ENCODE results near the gene TEX30.

The TEX30 gene
- total RNA-seq = 5.6 to 28.9 (median 10.4) reads per million in 9 experiments

GRCh38 chr13:102773441-102774213, at the start of gene TEX30:
TEX30 (minus strand) TSS chr13:102773786; CDS start chr13:102770026, 3,760 bp downstream.
- H3K36me3 Mint-ChIP-seq (ENCODE audit: insufficient read depth) = peaks cover 27% of the 10 kb centered on the region
- ATAC-seq (replicated peaks) (peak; percentile 93), DNase-seq (peak; percentile 84 to 91 (median 84))
- no peaks in the 10 kb centered on the region for H3K27me3 Mint-ChIP-seq
- peak within 1 kb of the TSS; percentile 83 to 92 for H3K4me3 Mint-ChIP-seq
- H3K27ac Mint-ChIP-seq = peak within 1 kb of the TSS; percentile 89 to 91
- no peaks in the 10 kb centered on the region for H3K9me3 Mint-ChIP-seq
- peaks cover 18 to 19% of the 10 kb centered on the region in 2 donors for H3K4me1 Mint-ChIP-seq (ENCODE audit: low read depth in 2 of 2)

- Mint-ChIP-seq H3K4me1 (ENCODE audit: low read depth in 2 of 2) (peaks cover 4 to 6% of the 10 kb centered on the region in 2 donors), H3K9me3 (no peaks in the 10 kb centered on the region), H3K36me3 (ENCODE audit: insufficient read depth) (peaks cover 17% of the 10 kb centered on the region), H3K27ac (no peak overlapping the region), H3K4me3 (no peak overlapping the region), H3K27me3 (no peaks in the 10 kb centered on the region)
- DNase-seq = no peak
- ATAC-seq (replicated peaks) = no peak
Observed at GRCh38 chr13:102817907-102818306, 44.3 kb upstream of the TEX30 start.

- Mint-ChIP-seq H3K4me1 (ENCODE audit: low read depth in 2 of 2) (peaks cover 4 to 10% of the 10 kb centered on the region in 2 donors), H3K9me3 (no peaks in the 10 kb centered on the region), H3K27me3 (no peaks in the 10 kb centered on the region), H3K4me3 (no peak overlapping the region), H3K36me3 (ENCODE audit: insufficient read depth) (peaks cover 17% of the 10 kb centered on the region), H3K27ac (no peak overlapping the region)
- ATAC-seq (replicated peaks) = no peak
- no peak for DNase-seq
Observed at GRCh38 chr13:102817241-102817640, 43.7 kb upstream of the TEX30 start.

GRCh38 chr13:102816708-102817107, 43.1 kb upstream of the TEX30 start:
- DNase-seq = no peak
- H3K4me3 Mint-ChIP-seq = no peak overlapping the region
- ATAC-seq (replicated peaks) = no peak
- H3K27ac Mint-ChIP-seq = no peak overlapping the region
- H3K27me3 Mint-ChIP-seq = no peaks in the 10 kb centered on the region
- peaks cover 0 to 2% of the 10 kb centered on the region in 2 donors for H3K9me3 Mint-ChIP-seq
- peaks cover 17% of the 10 kb centered on the region for H3K36me3 Mint-ChIP-seq (ENCODE audit: insufficient read depth)
- H3K4me1 Mint-ChIP-seq (ENCODE audit: low read depth in 2 of 2) = peaks cover 4 to 14% of the 10 kb centered on the region in 2 donors

- Mint-ChIP-seq H3K4me1 (ENCODE audit: low read depth in 2 of 2) (peaks cover 4 to 14% of the 10 kb centered on the region in 2 donors), H3K27ac (no peak overlapping the region), H3K4me3 (no peak overlapping the region), H3K9me3 (peaks cover 0 to 2% of the 10 kb centered on the region in 2 donors), H3K27me3 (no peaks in the 10 kb centered on the region), H3K36me3 (ENCODE audit: insufficient read depth) (peaks cover 24% of the 10 kb centered on the region)
- no peak for DNase-seq
- ATAC-seq (replicated peaks) = no peak
Observed at GRCh38 chr13:102815788-102816187, 42.2 kb upstream of the TEX30 start.

GRCh38 chr13:102814793-102815192, 41.2 kb upstream of the TEX30 start:
- ATAC-seq (replicated peaks) (no peak), DNase-seq (no peak)
- H3K4me3 Mint-ChIP-seq = no peak overlapping the region
- H3K9me3 Mint-ChIP-seq = peaks cover 0 to 2% of the 10 kb centered on the region in 2 donors
- H3K27me3 Mint-ChIP-seq = no peaks in the 10 kb centered on the region
- H3K36me3 Mint-ChIP-seq (ENCODE audit: insufficient read depth) = peaks cover 18% of the 10 kb centered on the region
- H3K4me1 Mint-ChIP-seq (ENCODE audit: low read depth in 2 of 2) = peaks cover 6 to 14% of the 10 kb centered on the region in 2 donors
- no peak overlapping the region for H3K27ac Mint-ChIP-seq

- DNase-seq (no peak), ATAC-seq (replicated peaks) (no peak)
- peaks cover 18% of the 10 kb centered on the region for H3K36me3 Mint-ChIP-seq (ENCODE audit: insufficient read depth)
- H3K9me3 Mint-ChIP-seq = peaks cover 0 to 2% of the 10 kb centered on the region in 2 donors
- H3K4me3 Mint-ChIP-seq = no peak overlapping the region
- H3K4me1 Mint-ChIP-seq (ENCODE audit: low read depth in 2 of 2) = peaks cover 6 to 14% of the 10 kb centered on the region in 2 donors
- H3K27ac Mint-ChIP-seq = no peak overlapping the region
- no peaks in the 10 kb centered on the region for H3K27me3 Mint-ChIP-seq
Observed at GRCh38 chr13:102814025-102814607, 40.5 kb upstream of the TEX30 start.

- Mint-ChIP-seq H3K36me3 (ENCODE audit: insufficient read depth) (peaks cover 19% of the 10 kb centered on the region), H3K4me1 (ENCODE audit: low read depth in 2 of 2) (peaks cover 6 to 20% of the 10 kb centered on the region in 2 donors), H3K27me3 (no peaks in the 10 kb centered on the region), H3K27ac (no peak overlapping the region), H3K9me3 (peaks cover 0 to 2% of the 10 kb centered on the region in 2 donors), H3K4me3 (no peak overlapping the region)
- no peak for ATAC-seq (replicated peaks)
- DNase-seq = no peak
Observed at GRCh38 chr13:102812611-102813287, 39.2 kb upstream of the TEX30 start.

GRCh38 chr13:102807699-102808098, 34.1 kb upstream of the TEX30 start:
- ATAC-seq (replicated peaks) (no peak), DNase-seq (no peak)
- Mint-ChIP-seq H3K36me3 (ENCODE audit: insufficient read depth) (peaks cover 15% of the 10 kb centered on the region), H3K4me1 (ENCODE audit: low read depth in 2 of 2) (peaks cover 8 to 17% of the 10 kb centered on the region in 2 donors), H3K27ac (no peak overlapping the region), H3K9me3 (peaks cover 0 to 2% of the 10 kb centered on the region in 2 donors), H3K4me3 (no peak overlapping the region), H3K27me3 (no peaks in the 10 kb centered on the region)

- no peaks in the 10 kb centered on the region for H3K27me3 Mint-ChIP-seq
- no peak for ATAC-seq (replicated peaks)
- H3K4me3 Mint-ChIP-seq = no peak overlapping the region
- H3K4me1 Mint-ChIP-seq (ENCODE audit: low read depth in 2 of 2) = peaks cover 13 to 20% of the 10 kb centered on the region in 2 donors
- H3K27ac Mint-ChIP-seq = no peak overlapping the region
- H3K36me3 Mint-ChIP-seq (ENCODE audit: insufficient read depth) = peaks cover 7% of the 10 kb centered on the region
- no peaks in the 10 kb centered on the region for H3K9me3 Mint-ChIP-seq
- no peak for DNase-seq
Observed at GRCh38 chr13:102805680-102806079, 32.1 kb upstream of the TEX30 start.

- peaks cover 9% of the 10 kb centered on the region for H3K36me3 Mint-ChIP-seq (ENCODE audit: insufficient read depth)
- H3K27me3 Mint-ChIP-seq = no peaks in the 10 kb centered on the region
- H3K9me3 Mint-ChIP-seq = no peaks in the 10 kb centered on the region
- peak; percentile 81 for ATAC-seq (replicated peaks)
- H3K4me1 Mint-ChIP-seq (ENCODE audit: low read depth in 2 of 2) = peaks cover 16 to 24% of the 10 kb centered on the region in 2 donors
- peak; percentile 84 to 87 (median 86) for DNase-seq
- peak overlapping the region; percentile 87 to 91 for H3K27ac Mint-ChIP-seq
- H3K4me3 Mint-ChIP-seq = peak overlapping the region; percentile 93 to 96
Observed at GRCh38 chr13:102800145-102801041, 26.8 kb upstream of the TEX30 start.

GRCh38 chr13:102799426-102800144, 26.0 kb upstream of the TEX30 start:
- H3K9me3 Mint-ChIP-seq = no peaks in the 10 kb centered on the region
- ATAC-seq (replicated peaks) = peak; percentile 2
- peaks cover 16 to 24% of the 10 kb centered on the region in 2 donors for H3K4me1 Mint-ChIP-seq (ENCODE audit: low read depth in 2 of 2)
- H3K27me3 Mint-ChIP-seq = no peaks in the 10 kb centered on the region
- H3K36me3 Mint-ChIP-seq (ENCODE audit: insufficient read depth) = peaks cover 8% of the 10 kb centered on the region
- H3K27ac Mint-ChIP-seq = peak overlapping the region; percentile 87 to 91
- peak overlapping the region; percentile 93 to 96 for H3K4me3 Mint-ChIP-seq
- DNase-seq = peak in 2 of 3 experiments; percentile 2 to 21

Data from effector memory CD8-positive, alpha-beta T cell (primary cell).